Measurements from ENCODE around the gene NEDD9.

The NEDD9 gene

DNA sequence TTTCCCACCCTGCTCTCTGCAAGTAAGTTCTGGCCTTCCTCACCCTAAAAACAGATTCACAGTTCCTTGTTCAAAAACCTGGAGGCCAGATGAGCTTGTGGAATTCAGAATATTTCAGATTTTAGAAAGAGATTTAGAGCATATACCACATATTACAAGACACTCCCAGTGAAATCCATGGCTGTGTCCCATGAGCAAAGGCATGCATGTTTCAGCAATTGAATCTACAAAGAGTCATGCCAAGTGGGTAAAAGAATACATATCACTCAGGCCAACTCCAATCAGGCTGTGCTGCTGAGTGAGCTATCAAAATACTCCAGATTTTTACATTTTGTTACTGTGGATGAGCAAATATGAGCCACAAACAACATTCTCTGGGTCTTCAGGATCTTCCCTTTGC is 10.2 kb upstream of the NEDD9 start:
- no peak overlapping the region for H3K4me3 ChIP-seq
- DNase-seq (ENCODE audit: low spot score): no peak
- no peak overlapping the region for H3K27ac ChIP-seq
- TF ChIP-seq, protein P1, sequence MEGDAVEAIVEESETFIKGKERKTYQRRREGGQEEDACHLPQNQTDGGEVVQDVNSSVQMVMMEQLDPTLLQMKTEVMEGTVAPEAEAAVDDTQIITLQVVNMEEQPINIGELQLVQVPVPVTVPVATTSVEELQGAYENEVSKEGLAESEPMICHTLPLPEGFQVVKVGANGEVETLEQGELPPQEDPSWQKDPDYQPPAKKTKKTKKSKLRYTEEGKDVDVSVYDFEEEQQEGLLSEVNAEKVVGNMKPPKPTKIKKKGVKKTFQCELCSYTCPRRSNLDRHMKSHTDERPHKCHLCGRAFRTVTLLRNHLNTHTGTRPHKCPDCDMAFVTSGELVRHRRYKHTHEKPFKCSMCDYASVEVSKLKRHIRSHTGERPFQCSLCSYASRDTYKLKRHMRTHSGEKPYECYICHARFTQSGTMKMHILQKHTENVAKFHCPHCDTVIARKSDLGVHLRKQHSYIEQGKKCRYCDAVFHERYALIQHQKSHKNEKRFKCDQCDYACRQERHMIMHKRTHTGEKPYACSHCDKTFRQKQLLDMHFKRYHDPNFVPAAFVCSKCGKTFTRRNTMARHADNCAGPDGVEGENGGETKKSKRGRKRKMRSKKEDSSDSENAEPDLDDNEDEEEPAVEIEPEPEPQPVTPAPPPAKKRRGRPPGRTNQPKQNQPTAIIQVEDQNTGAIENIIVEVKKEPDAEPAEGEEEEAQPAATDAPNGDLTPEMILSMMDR (IDR thresholded peaks at IDR 0.05): no peak

DNA sequence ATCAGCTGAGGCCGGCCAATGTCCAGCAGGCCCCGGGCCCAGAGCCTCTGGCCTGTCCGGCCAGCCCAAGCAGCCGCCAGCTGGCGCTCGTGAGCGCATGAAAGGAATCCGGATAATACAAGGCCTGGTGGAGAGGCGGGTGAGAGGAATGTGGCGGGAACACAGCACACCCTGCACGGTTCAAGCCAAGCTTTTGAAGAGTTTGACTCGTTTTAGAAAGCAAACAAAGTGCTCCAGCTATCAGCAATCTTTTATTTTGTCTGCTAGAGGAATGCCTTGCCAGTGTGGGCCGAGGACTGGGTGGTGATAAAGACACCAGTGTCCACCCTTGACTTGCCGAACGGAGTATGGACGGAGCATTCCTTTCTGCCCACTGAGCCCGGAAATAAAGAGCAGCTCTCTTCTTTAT is 9.3 kb upstream of the NEDD9 start:
- DNase-seq (ENCODE audit: low spot score): peak; percentile 86
- peak overlapping the region; percentile 51 to 76 for H3K27ac ChIP-seq

GRCh38 chr6:11241154-11241792 is 8.8 kb upstream of the NEDD9 start:
- DNase-seq (ENCODE audit: low spot score): no peak
- peak overlapping the region; percentile 51 to 76 for H3K27ac ChIP-seq
- no peak overlapping the region for H3K4me3 ChIP-seq
- TF ChIP-seq, protein P1 (IDR thresholded peaks at IDR 0.05): no peak

More for the DNA sequence above, 9.3 kb upstream of the NEDD9 start:
- TF ChIP-seq, protein P1 (IDR thresholded peaks at IDR 0.05): peak; percentile 82
- no peak overlapping the region for H3K4me3 ChIP-seq

DNA sequence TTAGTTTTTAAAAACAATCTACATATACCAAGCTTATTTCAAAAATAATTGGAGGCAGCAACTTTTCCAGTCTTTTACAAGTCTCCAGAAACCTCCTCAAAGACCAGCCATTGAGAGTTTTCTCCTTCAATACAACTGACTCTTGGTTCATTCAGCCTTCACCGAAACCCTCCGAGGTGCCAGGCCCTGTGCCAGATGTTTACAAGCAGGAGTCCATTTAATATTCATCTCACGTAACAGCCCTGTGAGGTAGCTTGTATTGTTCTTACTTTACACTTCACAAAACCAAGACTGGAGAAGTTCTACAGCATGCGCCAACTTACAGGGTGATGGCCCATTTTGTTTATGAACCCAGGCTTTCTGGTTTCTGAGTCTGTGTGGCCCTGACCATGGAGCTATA is 5.5 kb upstream of the NEDD9 start:
- Histone ChIP-seq H3K4me3 (no peak overlapping the region), H3K27ac (no peak overlapping the region)
- DNase-seq (ENCODE audit: low spot score): no peak
- TF ChIP-seq, protein P1 (IDR thresholded peaks at IDR 0.05): no peak

DNA sequence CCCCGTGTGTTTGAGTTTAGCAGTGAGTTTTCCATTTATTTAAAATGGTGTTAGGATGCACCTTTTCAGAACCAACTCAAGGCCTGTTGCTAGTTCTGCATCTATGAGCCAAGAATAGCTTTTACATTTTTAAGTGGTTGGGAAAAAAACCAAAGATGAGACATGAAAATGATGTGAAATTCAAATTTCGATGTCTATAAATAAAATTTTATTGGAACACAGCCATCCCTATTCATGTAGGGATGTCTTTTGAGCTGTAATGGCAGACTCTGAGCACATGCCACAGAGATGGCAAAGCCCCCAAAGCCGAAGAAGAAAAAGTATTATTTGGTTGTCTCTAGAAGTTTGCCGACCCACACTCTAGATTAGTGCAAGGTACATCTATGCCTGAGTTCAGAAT is 5.0 kb upstream of the NEDD9 start:
- no peak for DNase-seq (ENCODE audit: low spot score)
- TF ChIP-seq, protein P1 (IDR thresholded peaks at IDR 0.05): no peak
- Histone ChIP-seq H3K27ac (no peak overlapping the region), H3K4me3 (no peak overlapping the region)

- H3K4me3 ChIP-seq: no peak overlapping the region
- DNase-seq (ENCODE audit: low spot score): no peak
- H3K27ac ChIP-seq: peak overlapping the region in 1 of 2 donors; percentile 43
- TF ChIP-seq, protein P1 (IDR thresholded peaks at IDR 0.05): no peak
Measured at GRCh38 chr6:11236915-11237314, 4.4 kb upstream of the NEDD9 start.

DNA sequence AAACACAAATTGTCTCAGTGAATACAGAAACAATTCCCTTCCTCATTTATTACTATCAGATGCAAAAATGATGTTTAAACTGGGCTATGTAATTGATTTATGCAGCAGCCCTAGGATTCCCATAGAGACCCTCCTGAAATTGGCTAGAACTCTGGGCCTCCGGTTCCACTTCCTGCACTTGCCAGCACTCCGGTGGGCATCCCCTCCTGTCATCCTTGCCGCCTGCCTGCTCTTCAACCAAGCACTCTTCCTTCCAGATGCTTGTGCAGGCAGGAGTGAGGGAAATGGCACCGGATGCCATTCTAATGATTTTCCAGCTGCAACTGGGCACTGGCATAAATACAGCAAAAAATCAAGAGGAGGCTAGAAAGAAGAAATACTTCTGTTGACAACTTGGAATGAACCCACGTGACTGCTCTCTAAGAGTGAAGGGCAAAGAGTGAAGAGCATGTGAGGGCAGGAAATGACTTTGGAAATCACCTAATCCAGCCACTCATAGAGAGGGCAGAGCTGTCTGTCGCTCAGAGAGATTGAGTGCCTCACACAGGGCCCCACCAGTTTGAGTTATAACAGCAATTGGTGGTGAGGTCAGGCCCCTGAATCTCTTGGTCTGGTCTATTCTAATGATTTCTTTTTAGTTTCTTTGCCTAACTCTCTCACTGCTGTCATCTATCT is 3.7 kb upstream of the NEDD9 start:
- TF ChIP-seq, protein P1 (IDR thresholded peaks at IDR 0.05): no peak
- peak overlapping the region in 1 of 2 donors; percentile 43 for H3K27ac ChIP-seq
- no peak for DNase-seq (ENCODE audit: low spot score)
- H3K4me3 ChIP-seq: no peak overlapping the region
